Stimulated activated CD8-positive, alpha-beta memory T cell treated with anti-CD3 and anti-CD28 coated beads, Interleukin-7, amount 100 ng/mL, for 4 hours (primary cell): ENCODE data around the gene KIRREL3.

Experiments used
- DNase-seq, 2 donors: peaks; one replicate each; pipeline ENCODE4 v3.0.0-alpha.2; 2020; ENCODE audit warnings: low read depth in 2 of 2

The KIRREL3 gene

GRCh38 chr11:126512251-126512650 is 488.3 kb downstream of the KIRREL3 start:
- no peak for DNase-seq

GRCh38 chr11:126511475-126512115 is 489.0 kb downstream of the KIRREL3 start:
- DNase-seq, result no peak

GRCh38 chr11:126510621-126511370 is 489.8 kb downstream of the KIRREL3 start:
- DNase-seq, result no peak

- DNase-seq, result no peak
Measured at GRCh38 chr11:126507646-126508045, 492.9 kb downstream of the KIRREL3 start.

- DNase-seq, result no peak
Measured at GRCh38 chr11:126506789-126507188, 493.8 kb downstream of the KIRREL3 start.

GRCh38 chr11:126502982-126503381 is 497.6 kb downstream of the KIRREL3 start:
- DNase-seq, result no peak

GRCh38 chr11:126502159-126502558 is 498.4 kb downstream of the KIRREL3 start:
- DNase-seq, result no peak

- DNase-seq, result no peak
Measured at GRCh38 chr11:126501641-126502040, 498.9 kb downstream of the KIRREL3 start.

GRCh38 chr11:126500981-126501380 is 499.6 kb downstream of the KIRREL3 start:
- no peak for DNase-seq

- DNase-seq, result no peak
Measured at GRCh38 chr11:126499131-126499752, 501.3 kb downstream of the KIRREL3 start.

- no peak for DNase-seq
Measured at GRCh38 chr11:126498281-126498680, 502.3 kb downstream of the KIRREL3 start.

GRCh38 chr11:126497581-126498122 is 502.9 kb downstream of the KIRREL3 start:
- DNase-seq, result no peak

- DNase-seq, result no peak
Measured at GRCh38 chr11:126496576-126497337, 503.8 kb downstream of the KIRREL3 start.

GRCh38 chr11:126495281-126496220 is 505.0 kb downstream of the KIRREL3 start:
- DNase-seq, result no peak

GRCh38 chr11:126494831-126495230 is 505.7 kb downstream of the KIRREL3 start:
- DNase-seq, result no peak

- DNase-seq, result no peak
Measured at GRCh38 chr11:126492331-126493082, 508.1 kb downstream of the KIRREL3 start.

GRCh38 chr11:126491092-126491491 is 509.5 kb downstream of the KIRREL3 start:
- no peak for DNase-seq

- no peak for DNase-seq
Measured at GRCh38 chr11:126489836-126490660, 510.5 kb downstream of the KIRREL3 start.
